GM19328 (cell line): ENCODE measurements around the gene AGK.

Source experiments
- ATAC-seq: cut with Tn5 transposase; IDR thresholded peaks from one replicate; pipeline ENCODE4 v1.9.1; 2021; ENCODE audit warnings: mild to moderate bottlenecking, moderate library complexity; ENCODE audit not compliant: unreplicated experiment

AGK gene

GRCh38 chr7:141551094-141551781 is at the start of gene AGK:
Gene AGK, plus strand, starts transcription at chr7:141551410. Its CDS starts 4,057 bp downstream, at chr7:141555467.
- ATAC-seq, result peak; percentile 82

- no peak for ATAC-seq
These were observed 49.8 kb upstream of the AGK start for GRCh38 chr7:141501451-141501850.

GRCh38 chr7:141511316-141511675 is 39.9 kb upstream of the AGK start:
- no peak for ATAC-seq

GRCh38 chr7:141511676-141512396 is 39.4 kb upstream of the AGK start:
- no peak for ATAC-seq

- ATAC-seq, result no peak
These were observed 38.6 kb upstream of the AGK start for GRCh38 chr7:141512597-141512996.

- no peak for ATAC-seq
These were observed 37.5 kb upstream of the AGK start for GRCh38 chr7:141513720-141514119.

- no peak for ATAC-seq
These were observed 35.3 kb upstream of the AGK start for GRCh38 chr7:141515941-141516340.

GRCh38 chr7:141519623-141520022 is 31.6 kb upstream of the AGK start:
- no peak for ATAC-seq

- ATAC-seq, result no peak
These were observed 28.4 kb upstream of the AGK start for GRCh38 chr7:141522657-141523342.

GRCh38 chr7:141525973-141526514 is 25.2 kb upstream of the AGK start:
- no peak for ATAC-seq

GRCh38 chr7:141527076-141527475 is 24.1 kb upstream of the AGK start:
- ATAC-seq, result no peak

GRCh38 chr7:141528399-141528798 is 22.8 kb upstream of the AGK start:
- no peak for ATAC-seq

GRCh38 chr7:141533149-141533949 is 17.9 kb upstream of the AGK start:
- ATAC-seq, result no peak

- no peak for ATAC-seq
These were observed 16.2 kb upstream of the AGK start for GRCh38 chr7:141534757-141535737.

- no peak for ATAC-seq
These were observed 13.3 kb upstream of the AGK start for GRCh38 chr7:141537906-141538305.

- ATAC-seq, result no peak
These were observed 9.8 kb upstream of the AGK start for GRCh38 chr7:141541375-141541774.

GRCh38 chr7:141544831-141545230 is 6.4 kb upstream of the AGK start:
- ATAC-seq, result no peak

- ATAC-seq, result no peak
These were observed 1.6 kb upstream of the AGK start for GRCh38 chr7:141549582-141549981.

GRCh38 chr7:141550386-141551093 is 670 bp upstream of the AGK start:
- peak; percentile 4 for ATAC-seq
